ENCODE data around the gene GIPR.
"Not testable (repeated sequence)": the region's sequence is repeated elsewhere in the genome, so short reads cannot be mapped to it uniquely, and the experiment has no call there.

Gene GIPR

DNA sequence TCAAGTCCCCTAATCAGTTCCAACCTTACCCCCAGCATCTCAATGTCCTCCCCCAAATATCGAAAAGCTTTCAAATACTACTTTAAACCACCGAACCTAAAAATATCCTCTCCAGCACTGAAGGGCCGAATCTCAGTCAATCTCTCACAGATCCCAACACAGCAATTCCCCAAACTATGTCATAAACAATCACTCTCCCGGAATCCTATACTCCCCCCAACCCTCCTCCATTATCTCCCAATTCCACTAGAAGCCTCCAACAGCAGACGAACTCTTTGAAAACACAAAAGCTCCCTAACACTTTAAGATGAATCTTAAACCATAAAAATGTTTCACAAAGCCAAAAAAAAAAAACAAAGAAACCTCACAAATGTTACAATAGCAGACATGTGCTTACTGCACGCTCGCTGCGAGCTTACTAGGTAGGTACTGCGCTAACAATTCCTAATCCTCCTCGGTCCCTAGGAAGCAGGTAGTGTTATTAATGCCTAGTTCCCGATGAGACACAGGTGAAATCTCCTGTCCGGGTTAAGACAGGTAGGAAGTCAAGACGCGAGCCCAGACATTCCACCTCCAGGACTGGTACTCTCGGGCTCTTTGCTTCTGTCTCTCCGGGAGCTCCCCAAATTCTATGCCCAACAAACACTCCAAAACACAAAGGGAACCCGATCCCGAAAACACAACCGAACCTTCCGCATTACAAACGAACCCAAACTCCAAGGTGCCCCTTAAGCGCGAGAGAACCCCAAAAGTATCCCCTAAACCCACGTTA is 48.5 kb downstream of the GIPR start:
- Histone ChIP-seq H3K23ac (ENCODE audit: low read length) (no peak overlapping the region), H2AFZ (ENCODE audit: insufficient read depth, low read length, poor library complexity) (peak overlapping the region; percentile 30), H3K27me3 (ENCODE audit: insufficient read depth, low read length) (no peaks in the 10 kb centered on the region), H3K27ac (ENCODE audit: low read depth, low read length) (peak overlapping the region; percentile 58), H3K4me1 (ENCODE audit: control insufficient read depth in 1 of 2, insufficient read depth in 2 of 2, low read length in 2 of 2) (peaks cover 9 to 11% of the 10 kb centered on the region in 2 experiments), H3K36me3 (ENCODE audit: control insufficient read depth in 1 of 2, insufficient read depth in 2 of 2, low read length in 2 of 2) (peaks cover 24 to 30% of the 10 kb centered on the region in 2 experiments), H3K9me3 (ENCODE audit: insufficient read depth, low read depth, low read length) (no peaks in the 10 kb centered on the region), H3K18ac (ENCODE audit: low read length) (peak overlapping the region; percentile 67), H3K4me3 (ENCODE audit: low read depth, low read length) (peak overlapping the region; percentile 74), H2BK5ac (ENCODE audit: low read depth, low read length, poor library complexity) (peak overlapping the region; percentile 74), H3K9ac (ENCODE audit: low read length) (peak overlapping the region; percentile 97), H2BK120ac (ENCODE audit: insufficient read depth, low read length, poor library complexity) (peak overlapping the region; percentile 82), H4K91ac (ENCODE audit: low read depth, low read length) (peak overlapping the region; percentile 80), H3K4me2 (ENCODE audit: low read length) (peak overlapping the region; percentile 98), H4K8ac (ENCODE audit: low read depth, low read length) (peak overlapping the region; percentile 64), H2AK5ac (ENCODE audit: low read length) (peak overlapping the region; percentile 28), H3K4ac (ENCODE audit: low read depth, low read length) (peak overlapping the region; percentile 57), H3K14ac (ENCODE audit: low read length) (peak overlapping the region; percentile 75), H4K12ac (ENCODE audit: low read depth, low read length) (peak overlapping the region; percentile 36), H3K79me1 (ENCODE audit: low read length) (peaks cover 8% of the 10 kb centered on the region), H2BK12ac (ENCODE audit: low read length) (no peak overlapping the region), H3K79me2 (ENCODE audit: control insufficient read depth, insufficient read depth, low read length, poor library complexity) (peaks cover 8% of the 10 kb centered on the region)
- 100% methylated on average over 1 of the region's 24 CpGs for WGBS (ENCODE audit: extremely low coverage, insufficient coverage, insufficient read length)
- DNase-seq: peak; percentile 32 to 60

DNA sequence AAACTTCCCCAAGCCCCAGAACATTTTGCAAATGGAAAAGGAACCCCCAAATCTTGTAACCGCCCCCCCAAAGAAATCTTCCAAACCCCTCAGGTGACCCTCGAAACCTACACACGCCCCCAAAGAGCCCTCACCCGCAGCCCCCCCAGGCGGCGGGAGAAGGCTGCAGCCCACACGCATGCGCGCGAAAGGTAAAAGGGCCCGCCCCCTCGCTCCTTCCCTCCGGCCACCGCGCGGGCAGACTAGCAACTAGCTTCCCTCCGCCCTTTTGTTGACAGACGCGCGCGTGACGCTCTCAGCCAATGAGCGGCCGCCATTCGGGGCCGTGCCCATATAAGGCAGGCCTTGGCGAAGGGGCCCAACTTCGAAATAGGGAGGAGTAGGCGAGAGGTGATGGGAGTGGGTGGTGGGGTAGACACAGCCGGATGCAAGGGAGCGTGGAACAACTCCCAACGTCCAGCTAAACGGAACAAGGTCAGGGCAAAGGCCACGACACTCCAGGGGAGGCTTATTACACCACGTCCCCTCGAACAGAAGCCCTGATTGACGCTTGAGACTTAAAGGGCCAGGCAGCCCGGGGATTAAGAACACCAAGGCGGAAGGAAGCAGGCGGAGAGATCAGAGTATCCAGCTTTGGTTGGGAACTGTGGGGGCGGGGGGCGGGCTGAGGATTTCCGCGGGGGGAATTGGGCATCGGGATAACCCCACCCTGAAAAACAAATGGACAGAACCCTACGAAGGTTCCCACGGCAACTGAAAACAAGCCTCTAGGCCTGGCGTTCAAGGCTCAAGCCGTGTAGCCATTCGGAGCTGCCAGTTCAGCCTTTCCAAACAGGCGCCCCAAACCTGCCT is 49.3 kb downstream of the GIPR start:
- H3K4me2 ChIP-seq (ENCODE audit: low read length): peak overlapping the region; percentile 98
- H2BK120ac ChIP-seq (ENCODE audit: insufficient read depth, low read length, poor library complexity): peak overlapping the region; percentile 82
- H3K18ac ChIP-seq (ENCODE audit: low read length): peak overlapping the region; percentile 67
- H3K79me1 ChIP-seq (ENCODE audit: low read length): peaks cover 10% of the 10 kb centered on the region
- no CpG with 5 or more reads among the region's 51 CpGs for WGBS (ENCODE audit: extremely low coverage, insufficient coverage, insufficient read length)
- no peaks in the 10 kb centered on the region for H3K9me3 ChIP-seq (ENCODE audit: insufficient read depth, low read depth, low read length)
- H2BK12ac ChIP-seq (ENCODE audit: low read length): peak overlapping the region; percentile 9
- peak overlapping the region; percentile 9 for H2AFZ ChIP-seq (ENCODE audit: insufficient read depth, low read length, poor library complexity)
- no peak overlapping the region for H2AK5ac ChIP-seq (ENCODE audit: low read length)
- H3K4me3 ChIP-seq (ENCODE audit: low read depth, low read length): peak overlapping the region; percentile 74
- H3K27me3 ChIP-seq (ENCODE audit: insufficient read depth, low read length): no peaks in the 10 kb centered on the region
- DNase-seq: peak; percentile 100
- H4K91ac ChIP-seq (ENCODE audit: low read depth, low read length): peak overlapping the region; percentile 80
- H3K27ac ChIP-seq (ENCODE audit: low read depth, low read length): peak overlapping the region; percentile 58
- H3K4ac ChIP-seq (ENCODE audit: low read depth, low read length): peak overlapping the region; percentile 57
- H3K14ac ChIP-seq (ENCODE audit: low read length): peak overlapping the region; percentile 75
- peaks cover 8% of the 10 kb centered on the region for H3K79me2 ChIP-seq (ENCODE audit: control insufficient read depth, insufficient read depth, low read length, poor library complexity)
- peaks cover 23% of the 10 kb centered on the region in 2 experiments for H3K36me3 ChIP-seq (ENCODE audit: control insufficient read depth in 1 of 2, insufficient read depth in 2 of 2, low read length in 2 of 2)
- H3K4me1 ChIP-seq (ENCODE audit: control insufficient read depth in 1 of 2, insufficient read depth in 2 of 2, low read length in 2 of 2): peaks cover 13 to 15% of the 10 kb centered on the region in 2 experiments
- H2BK5ac ChIP-seq (ENCODE audit: low read depth, low read length, poor library complexity): peak overlapping the region; percentile 74
- no peak overlapping the region for H3K23ac ChIP-seq (ENCODE audit: low read length)
- H3K9ac ChIP-seq (ENCODE audit: low read length): peak overlapping the region; percentile 97
- H4K12ac ChIP-seq (ENCODE audit: low read depth, low read length): peak overlapping the region; percentile 37
- peak overlapping the region; percentile 72 for H4K8ac ChIP-seq (ENCODE audit: low read depth, low read length)

- H3K18ac ChIP-seq (ENCODE audit: low read length): peak overlapping the region; percentile 20
- peak overlapping the region; percentile 9 for H2AFZ ChIP-seq (ENCODE audit: insufficient read depth, low read length, poor library complexity)
- WGBS (ENCODE audit: extremely low coverage, insufficient coverage, insufficient read length): no CpG with 5 or more reads among the region's 12 CpGs
Measured at GRCh38 chr19:45717983-45718650, 50.1 kb downstream of the GIPR start.

GRCh38 chr19:45720065-45720464 is 52.0 kb downstream of the GIPR start:
- H3K14ac ChIP-seq (ENCODE audit: low read length); H3K9me3 ChIP-seq (ENCODE audit: insufficient read depth, low read depth, low read length); H2BK12ac ChIP-seq (ENCODE audit: low read length); H2AK5ac ChIP-seq (ENCODE audit: low read length); H3K4ac ChIP-seq (ENCODE audit: low read depth, low read length); H2AFZ ChIP-seq (ENCODE audit: insufficient read depth, low read length, poor library complexity); H3K27me3 ChIP-seq (ENCODE audit: insufficient read depth, low read length); H3K4me3 ChIP-seq (ENCODE audit: low read depth, low read length); H3K27ac ChIP-seq (ENCODE audit: low read depth, low read length); H2BK120ac ChIP-seq (ENCODE audit: insufficient read depth, low read length, poor library complexity); H4K8ac ChIP-seq (ENCODE audit: low read depth, low read length); H3K9ac ChIP-seq (ENCODE audit: low read length); H4K12ac ChIP-seq (ENCODE audit: low read depth, low read length); H3K18ac ChIP-seq (ENCODE audit: low read length); H2BK5ac ChIP-seq (ENCODE audit: low read depth, low read length, poor library complexity); DNase-seq; H4K91ac ChIP-seq (ENCODE audit: low read depth, low read length); H3K79me1 ChIP-seq (ENCODE audit: low read length); H3K79me2 ChIP-seq (ENCODE audit: control insufficient read depth, insufficient read depth, low read length, poor library complexity); H3K23ac ChIP-seq (ENCODE audit: low read length); H3K4me2 ChIP-seq (ENCODE audit: low read length): not testable (repeated sequence)
- H3K4me1 ChIP-seq (ENCODE audit: control insufficient read depth in 1 of 2, insufficient read depth in 2 of 2, low read length in 2 of 2): peaks cover 15 to 16% of the 10 kb centered on the region in 2 experiments
- peaks cover 14 to 19% of the 10 kb centered on the region in 2 experiments for H3K36me3 ChIP-seq (ENCODE audit: control insufficient read depth in 1 of 2, insufficient read depth in 2 of 2, low read length in 2 of 2)
- WGBS (ENCODE audit: extremely low coverage, insufficient coverage, insufficient read length): no CpG with 5 or more reads among the region's 11 CpGs

More at GRCh38 chr19:45717983-45718650, 50.1 kb downstream of the GIPR start:
- Histone ChIP-seq H2BK5ac (ENCODE audit: low read depth, low read length, poor library complexity) (peak overlapping the region; percentile 63), H3K79me2 (ENCODE audit: control insufficient read depth, insufficient read depth, low read length, poor library complexity) (peaks cover 8% of the 10 kb centered on the region), H3K9ac (ENCODE audit: low read length) (peak overlapping the region; percentile 36), H3K4me3 (ENCODE audit: low read depth, low read length) (peak overlapping the region; percentile 18), H3K4me2 (ENCODE audit: low read length) (peak overlapping the region; percentile 50), H3K14ac (ENCODE audit: low read length) (peak overlapping the region; percentile 73), H2AK5ac (ENCODE audit: low read length) (peak overlapping the region; percentile 10), H3K23ac (ENCODE audit: low read length) (no peak overlapping the region), H2BK12ac (ENCODE audit: low read length) (peak overlapping the region; percentile 9), H4K91ac (ENCODE audit: low read depth, low read length) (peak overlapping the region; percentile 68), H3K27me3 (ENCODE audit: insufficient read depth, low read length) (no peaks in the 10 kb centered on the region), H3K36me3 (ENCODE audit: control insufficient read depth in 1 of 2, insufficient read depth in 2 of 2, low read length in 2 of 2) (peaks cover 18% of the 10 kb centered on the region in 2 experiments), H3K79me1 (ENCODE audit: low read length) (peaks cover 10% of the 10 kb centered on the region), H4K8ac (ENCODE audit: low read depth, low read length) (peak overlapping the region; percentile 72), H3K4me1 (ENCODE audit: control insufficient read depth in 1 of 2, insufficient read depth in 2 of 2, low read length in 2 of 2) (peaks cover 15 to 16% of the 10 kb centered on the region in 2 experiments), H3K4ac (ENCODE audit: low read depth, low read length) (peak overlapping the region; percentile 28), H4K12ac (ENCODE audit: low read depth, low read length) (peak overlapping the region; percentile 37), H3K9me3 (ENCODE audit: insufficient read depth, low read depth, low read length) (no peaks in the 10 kb centered on the region), H3K27ac (ENCODE audit: low read depth, low read length) (peak overlapping the region; percentile 58), H2BK120ac (ENCODE audit: insufficient read depth, low read length, poor library complexity) (peak overlapping the region; percentile 53)
- no peak for DNase-seq

Measured in trophoblast cell (in vitro differentiated cells and primary cell).